D341Med (cell line): ENCODE measurements around the gene USP3.
A peak's percentile ranks its signal among the peaks of the same experiment; 100 is the strongest.
"Not testable (repeated sequence)": the region's sequence is repeated elsewhere in the genome, so short reads cannot be mapped to it uniquely, and the experiment has no call there.

Experiments
- DNase-seq: peaks from one replicate; pipeline ENCODE4 v3.0.0; 2012; ENCODE audit warnings: low spot score

Gene USP3

DNA sequence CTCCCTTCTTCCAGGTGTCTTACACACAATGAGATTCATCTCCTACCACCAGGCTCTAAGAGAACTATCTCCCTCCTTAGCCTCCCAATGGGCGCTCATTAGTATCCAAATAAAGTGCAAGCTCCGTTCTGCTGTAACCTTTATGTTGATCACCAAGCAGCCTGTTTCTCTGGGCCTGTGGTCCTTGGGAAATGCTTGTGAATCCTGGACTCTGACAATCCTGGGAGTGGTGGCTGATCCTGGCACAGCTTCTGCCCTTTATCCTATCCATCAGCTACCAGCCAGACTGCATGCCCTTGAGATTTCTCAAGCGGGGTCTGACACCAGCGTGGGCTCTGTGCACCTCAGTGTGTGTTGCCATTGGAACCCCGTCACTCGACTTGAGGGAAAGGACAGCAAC lies 26.1 kb upstream of the USP3 start:
- no peak for DNase-seq

DNA sequence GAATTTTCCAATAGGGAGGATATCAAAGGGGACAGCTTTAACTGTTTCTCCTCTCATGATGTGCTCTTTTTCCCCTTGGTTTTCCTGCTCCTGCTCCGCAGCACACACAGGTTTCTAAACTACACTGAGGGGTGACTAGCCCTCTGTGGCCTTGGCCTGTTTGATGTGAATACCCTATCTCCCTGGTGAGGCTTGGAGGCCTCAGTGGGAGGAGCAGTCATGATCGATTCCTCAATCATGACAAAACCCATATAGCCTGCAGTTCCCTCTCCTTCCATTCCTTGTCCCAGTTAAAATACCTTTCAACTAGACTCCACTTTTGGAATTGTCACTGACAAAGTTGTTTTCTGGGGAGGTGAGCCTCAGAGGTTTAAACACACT lies 24.0 kb upstream of the USP3 start:
- no peak for DNase-seq

DNA sequence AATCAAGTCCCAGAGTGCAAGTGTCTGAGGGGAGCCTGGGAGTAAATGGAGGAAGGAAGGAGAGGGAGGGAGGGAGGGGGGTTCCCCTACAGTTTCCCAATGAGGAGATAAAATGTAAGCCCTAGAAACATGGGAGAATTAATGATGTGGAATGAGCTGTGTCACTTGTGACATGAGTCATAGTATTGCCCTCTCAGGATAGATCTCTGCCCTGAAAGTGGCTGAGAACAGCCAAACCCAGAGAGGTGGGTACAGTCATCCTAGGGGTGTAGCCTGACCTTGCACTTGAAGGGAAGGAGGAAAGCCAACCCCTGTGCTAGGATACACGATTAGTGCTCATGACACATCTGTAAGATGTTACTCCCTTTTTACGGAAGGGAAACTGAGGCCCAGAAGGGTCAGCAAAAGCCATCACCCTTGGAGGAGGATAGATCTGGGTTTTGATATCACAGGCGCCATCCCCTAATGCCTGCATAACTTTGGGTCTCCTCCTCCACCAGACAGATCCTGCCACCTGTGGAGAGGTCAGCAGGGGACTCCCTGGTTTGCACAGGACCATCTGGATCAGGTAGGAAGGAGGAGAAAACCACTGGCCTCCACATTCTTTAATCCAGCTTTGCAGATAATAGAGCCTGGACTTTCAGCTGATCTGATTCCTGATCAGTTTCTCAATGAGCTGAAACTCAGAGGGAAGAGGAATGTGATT lies 23.1 kb upstream of the USP3 start:
- DNase-seq = no peak

- DNase-seq = no peak
These were observed 21.5 kb upstream of the USP3 start for GRCh38 chr15:63482874-63483323.

DNA sequence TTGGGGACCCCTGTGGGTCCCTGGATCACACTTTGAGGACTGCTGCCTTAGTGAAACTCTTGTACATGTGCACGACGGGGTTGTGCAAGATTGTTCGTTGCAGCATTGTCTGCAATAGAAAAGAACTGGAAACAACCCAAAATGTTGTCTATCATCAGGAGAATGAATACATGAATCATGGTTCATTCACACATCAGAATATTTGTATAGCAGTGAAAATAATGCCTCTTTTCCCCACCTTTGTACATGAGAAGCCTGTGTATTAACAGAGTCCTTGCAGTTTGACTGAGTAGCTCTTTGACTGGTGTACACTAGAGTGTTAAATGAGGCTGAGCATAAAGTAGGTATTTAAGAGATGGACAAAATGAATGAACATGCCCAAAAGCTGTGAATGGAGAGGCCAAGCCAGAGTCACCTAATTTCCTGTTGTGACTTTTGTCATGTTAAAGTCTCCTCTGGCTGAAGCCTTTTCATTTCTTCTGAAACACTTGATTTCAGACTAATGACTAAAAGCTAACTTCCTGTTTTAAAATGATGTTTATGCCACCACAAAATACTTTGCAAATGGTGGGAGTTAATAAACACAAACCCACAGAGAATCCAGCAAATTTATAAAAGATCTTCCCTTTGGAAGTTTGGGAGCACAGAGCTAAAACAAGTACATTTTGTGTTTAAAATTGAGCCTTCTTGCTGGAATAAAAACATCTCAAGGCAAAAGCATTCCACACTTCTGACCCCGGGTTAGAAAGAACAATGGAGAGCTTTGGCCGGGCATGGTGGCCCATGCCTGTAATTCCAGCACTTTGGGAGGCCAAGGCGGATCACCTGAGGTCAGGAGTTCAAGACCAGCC lies 20.6 kb upstream of the USP3 start:
- DNase-seq = no peak

GRCh38 chr15:63484433-63485186 lies 19.8 kb upstream of the USP3 start:
- DNase-seq = no peak

GRCh38 chr15:63487076-63487757 lies 17.2 kb upstream of the USP3 start:
- peak; percentile 90 for DNase-seq

GRCh38 chr15:63487758-63488397 lies 16.5 kb upstream of the USP3 start:
- DNase-seq = not testable (repeated sequence)

DNA sequence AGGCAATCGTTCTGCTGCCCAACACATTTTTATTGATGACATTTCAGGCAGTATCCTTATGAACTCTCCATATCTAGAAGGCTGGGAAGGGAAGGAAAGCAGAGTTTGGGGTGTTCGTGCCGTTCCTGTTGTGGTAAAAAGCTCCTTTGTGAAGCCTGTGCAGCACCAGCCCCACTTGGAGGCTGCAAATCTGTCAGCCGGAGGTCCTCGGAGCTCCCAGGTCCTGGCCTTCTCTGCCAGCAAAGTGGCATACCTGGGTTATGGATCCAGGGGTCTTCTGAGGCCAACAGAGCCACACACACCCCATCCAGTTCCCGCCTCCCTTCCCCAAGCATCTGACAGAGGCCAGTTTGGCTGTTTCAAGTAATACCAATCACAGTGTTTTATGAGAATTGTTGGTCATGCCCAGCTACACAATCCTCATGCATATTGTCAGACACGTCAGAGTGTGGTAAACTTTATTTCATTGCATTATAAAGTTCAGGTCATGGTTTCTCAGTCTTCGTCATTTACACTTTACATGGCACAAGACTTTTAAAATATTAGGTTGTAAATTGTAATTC lies 15.9 kb upstream of the USP3 start:
- DNase-seq = no peak

- no peak for DNase-seq
These were observed 15.0 kb upstream of the USP3 start for GRCh38 chr15:63489352-63489751.

GRCh38 chr15:63490345-63491034 lies 13.9 kb upstream of the USP3 start:
- DNase-seq = no peak

DNA sequence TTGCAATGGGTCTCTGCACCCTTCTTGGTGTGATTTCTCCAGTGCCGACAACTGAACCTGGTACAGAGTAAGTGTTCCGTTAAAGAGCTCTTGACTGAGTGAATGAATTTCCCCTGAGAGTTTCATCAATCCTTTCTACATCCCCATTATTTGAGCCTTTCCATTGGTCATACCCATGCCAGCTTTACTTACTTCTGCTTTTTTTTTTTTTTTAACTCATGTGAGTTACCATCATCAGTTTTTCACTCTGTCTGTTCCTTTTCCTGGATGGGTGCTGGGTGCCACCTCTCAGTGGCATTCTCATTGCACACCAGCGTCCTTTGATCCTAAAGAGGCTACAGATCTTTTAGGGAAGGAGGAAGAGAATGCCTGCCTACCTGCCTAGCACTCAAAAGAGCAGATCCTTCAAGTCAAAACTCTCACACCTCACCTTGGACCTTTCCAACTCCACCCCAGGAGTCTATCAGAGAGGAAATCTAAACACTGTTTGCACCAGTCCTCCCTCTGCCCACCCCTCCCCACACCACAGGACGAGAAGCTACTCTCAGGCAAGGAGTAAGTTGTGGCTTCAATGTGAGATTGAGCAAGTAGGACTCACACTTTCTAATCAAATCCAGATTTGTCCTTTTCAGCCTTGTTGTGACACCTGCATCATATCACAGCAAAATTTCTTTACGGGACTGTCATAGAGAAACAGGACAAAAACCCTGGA lies 13.1 kb upstream of the USP3 start:
- no peak for DNase-seq

DNA sequence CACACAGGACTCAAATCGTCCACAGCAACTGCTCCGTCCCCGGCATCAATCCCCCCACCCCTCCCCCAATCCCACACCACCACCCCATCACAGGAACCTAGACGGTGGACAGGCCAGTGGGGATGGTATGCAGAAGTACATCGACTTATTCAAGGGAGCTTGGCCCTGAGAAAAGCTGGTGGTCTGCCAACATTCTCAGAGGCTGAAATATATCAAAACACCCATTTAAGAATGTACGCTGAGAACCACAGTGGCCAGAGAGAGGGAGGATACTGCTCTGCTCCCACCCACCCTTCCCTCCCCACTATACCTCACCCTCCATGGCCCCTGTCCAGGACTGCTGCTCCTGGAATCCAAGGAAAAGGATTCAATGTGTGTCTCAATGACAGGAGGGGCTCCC lies 12.4 kb upstream of the USP3 start:
- no peak for DNase-seq

DNA sequence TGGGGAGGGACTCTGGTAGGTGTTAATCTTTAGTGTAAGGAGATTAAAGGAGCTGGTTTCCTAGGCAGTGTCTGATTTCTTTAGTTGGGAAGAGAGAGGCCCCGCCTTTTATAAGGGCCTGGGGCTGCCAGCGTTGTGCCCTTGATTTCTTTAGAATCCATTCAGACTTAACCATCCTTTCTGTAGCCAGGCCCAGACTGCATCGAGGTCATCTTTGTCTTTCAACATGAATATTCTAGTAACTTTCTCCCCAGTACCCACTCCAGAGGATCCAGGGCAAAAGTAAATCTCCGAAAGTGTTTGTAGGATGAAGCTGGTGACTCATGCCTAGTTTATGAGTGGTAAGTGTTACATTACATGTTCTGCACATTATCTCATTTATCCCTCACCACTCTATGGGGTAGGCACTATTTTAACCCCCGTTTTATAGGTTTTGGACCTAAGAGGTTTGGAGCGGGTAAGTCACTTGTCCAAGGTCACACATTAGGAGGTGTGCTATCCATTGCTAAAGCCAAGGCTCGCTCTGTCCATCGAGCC lies 11.8 kb upstream of the USP3 start:
- DNase-seq = peak; percentile 71

GRCh38 chr15:63493436-63493835 lies 11.0 kb upstream of the USP3 start:
- no peak for DNase-seq

GRCh38 chr15:63494408-63494807 lies 10.0 kb upstream of the USP3 start:
- DNase-seq = no peak

DNA sequence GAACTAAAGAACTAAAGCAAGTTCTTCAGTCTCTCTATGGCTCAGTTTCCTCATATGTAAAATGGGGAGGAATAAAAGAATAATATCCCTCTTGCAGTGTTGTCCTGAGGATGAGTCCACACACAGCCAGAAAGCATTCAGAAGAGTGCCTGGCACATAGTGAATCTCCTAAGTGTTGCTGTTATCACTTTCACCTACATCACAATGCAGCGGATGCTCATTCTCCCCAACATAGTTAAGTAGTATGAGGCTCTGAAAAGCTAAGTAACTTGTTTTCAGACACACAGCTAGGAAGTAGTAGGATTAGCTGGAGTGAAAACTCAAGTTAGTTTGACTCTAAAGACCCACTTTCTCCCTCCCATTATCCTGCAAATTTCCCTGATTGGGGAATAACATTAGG lies 9.1 kb upstream of the USP3 start:
- no peak for DNase-seq

- DNase-seq = peak; percentile 72
These were observed 8.5 kb upstream of the USP3 start for GRCh38 chr15:63495780-63496488.
